Measurements from ENCODE around the gene LNX1. TPM values are rescaled to one million over a fixed set of nuclear protein-coding genes. Genes with fewer than 3 reads are reported as not detected.
A peak's percentile ranks its signal among the peaks of the same experiment; 100 is the strongest.

Gene LNX1
- polyA plus RNA-seq, 1 donor (not counting 4 experiments of a cell fraction or from before 2014, with no cell fraction given), result 0.22 TPM

DNA sequence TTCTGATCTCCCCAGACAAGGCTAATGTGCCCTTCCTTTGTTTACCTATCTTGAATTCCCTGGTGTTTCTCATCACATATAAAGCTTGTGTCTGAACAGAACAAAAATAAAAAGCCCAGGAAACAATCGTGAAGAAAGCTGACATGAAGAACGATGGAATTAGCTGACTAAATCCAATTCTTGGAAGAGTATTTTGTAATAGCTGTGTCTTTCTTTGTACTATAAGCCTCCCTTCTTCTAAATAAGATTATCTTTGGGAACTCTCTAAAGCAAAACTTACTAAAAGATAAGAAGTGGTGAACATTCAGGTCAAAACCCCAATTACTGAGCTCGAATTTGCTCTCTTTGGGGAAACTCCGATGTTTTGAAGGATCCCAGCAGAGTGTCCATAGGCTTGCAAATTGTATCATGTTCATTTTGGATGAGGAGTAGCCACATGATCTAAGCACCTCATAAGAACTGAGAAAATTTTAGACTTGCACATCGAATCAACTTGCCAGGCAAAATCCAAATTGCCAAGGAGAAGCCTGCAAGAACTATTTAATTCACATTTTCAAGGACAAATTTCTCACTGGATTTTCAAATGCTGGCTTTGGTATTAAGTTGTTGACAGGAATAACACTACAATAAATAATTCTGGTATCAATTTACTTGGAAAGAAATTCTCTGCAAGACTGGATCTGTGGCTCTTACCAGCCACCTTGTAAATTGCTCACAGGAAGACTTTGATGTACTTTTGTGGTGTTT lies 106.2 kb downstream of the LNX1 start:
- Histone ChIP-seq H3K27me3 (ENCODE audit: control insufficient read depth, extremely low read depth, insufficient read depth, low read length) (peaks cover 7% of the 10 kb centered on the region), H3K36me3 (ENCODE audit: control insufficient read depth in 2 of 2, extremely low read depth in 1 of 2, insufficient read depth in 2 of 2, low read length in 2 of 2) (no peaks in the 10 kb centered on the region), H3K4me1 (ENCODE audit: control insufficient read depth, extremely low read depth, insufficient read depth, low read length) (no peaks in the 10 kb centered on the region), H4K20me1 (ENCODE audit: control insufficient read depth, extremely low read depth, insufficient read depth, low read length) (no peaks in the 10 kb centered on the region), H3K9me3 (ENCODE audit: control insufficient read depth, low read depth, low read length) (no peaks in the 10 kb centered on the region), H3K79me2 (ENCODE audit: control insufficient read depth, insufficient read depth, low read length) (no peaks in the 10 kb centered on the region), H3K4me3 (ENCODE audit: control insufficient read depth in 2 of 3, extremely low read depth in 1 of 3, insufficient read depth in 2 of 3, low read depth in 1 of 3, low read length in 3 of 3) (no peak overlapping the region), H3K27ac (ENCODE audit: control insufficient read depth, insufficient read depth, low read length) (no peak overlapping the region), H3K9me1 (ENCODE audit: control insufficient read depth, extremely low read depth, insufficient read depth, low read length) (no peaks in the 10 kb centered on the region), H2AFZ (ENCODE audit: control insufficient read depth, low read length) (no peak overlapping the region), H3K9ac (ENCODE audit: control insufficient read depth, extremely low read depth, insufficient read depth, low read length) (no peak overlapping the region), H3K4me2 (ENCODE audit: control insufficient read depth, extremely low read depth, insufficient read depth, low read depth, low read length) (no peak overlapping the region)
- dilution Hi-C loops (cut with MboI; ENCODE audit: extremely low pct_ligation_motif_present, low sequenced_read_pairs), result no loop called here
- TF ChIP-seq, protein P1, sequence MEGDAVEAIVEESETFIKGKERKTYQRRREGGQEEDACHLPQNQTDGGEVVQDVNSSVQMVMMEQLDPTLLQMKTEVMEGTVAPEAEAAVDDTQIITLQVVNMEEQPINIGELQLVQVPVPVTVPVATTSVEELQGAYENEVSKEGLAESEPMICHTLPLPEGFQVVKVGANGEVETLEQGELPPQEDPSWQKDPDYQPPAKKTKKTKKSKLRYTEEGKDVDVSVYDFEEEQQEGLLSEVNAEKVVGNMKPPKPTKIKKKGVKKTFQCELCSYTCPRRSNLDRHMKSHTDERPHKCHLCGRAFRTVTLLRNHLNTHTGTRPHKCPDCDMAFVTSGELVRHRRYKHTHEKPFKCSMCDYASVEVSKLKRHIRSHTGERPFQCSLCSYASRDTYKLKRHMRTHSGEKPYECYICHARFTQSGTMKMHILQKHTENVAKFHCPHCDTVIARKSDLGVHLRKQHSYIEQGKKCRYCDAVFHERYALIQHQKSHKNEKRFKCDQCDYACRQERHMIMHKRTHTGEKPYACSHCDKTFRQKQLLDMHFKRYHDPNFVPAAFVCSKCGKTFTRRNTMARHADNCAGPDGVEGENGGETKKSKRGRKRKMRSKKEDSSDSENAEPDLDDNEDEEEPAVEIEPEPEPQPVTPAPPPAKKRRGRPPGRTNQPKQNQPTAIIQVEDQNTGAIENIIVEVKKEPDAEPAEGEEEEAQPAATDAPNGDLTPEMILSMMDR (optimal IDR thresholded peaks at IDR 0.05 in 1 of 3, IDR thresholded peaks at IDR 0.05 in 1 of 3, conservative IDR thresholded peaks at IDR 0.05 in 1 of 3; ENCODE audit: extremely low read depth in 1 of 3, insufficient read depth in 2 of 3, low read length in 3 of 3), result no peak
- TF ChIP-seq EZH2 (IDR thresholded peaks at IDR 0.05; ENCODE audit: low read length), result no peak
- FAIRE-seq (no peak), DNase-seq (ENCODE audit: low read depth, low spot score) (no peak)

DNA sequence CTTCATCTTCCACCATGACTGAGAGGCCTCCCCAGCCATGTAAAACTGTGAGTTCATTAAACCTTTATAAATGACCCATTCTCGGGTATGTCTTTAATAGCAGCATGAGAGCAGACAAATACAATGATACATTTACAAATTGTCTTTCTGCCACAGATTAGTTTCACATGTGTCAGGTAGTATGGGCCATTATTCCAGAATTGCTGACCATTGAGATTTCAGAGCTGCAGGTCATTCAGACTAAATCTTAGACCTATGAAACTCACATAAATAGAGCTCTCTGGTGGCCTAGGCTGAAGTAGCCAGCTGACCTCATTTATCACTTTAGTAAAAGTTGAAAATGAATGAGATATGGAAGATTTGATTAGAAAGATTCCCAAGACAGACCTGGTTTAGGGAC lies 108.0 kb downstream of the LNX1 start:
- dilution Hi-C loops (cut with MboI; ENCODE audit: extremely low pct_ligation_motif_present, low sequenced_read_pairs), result no loop called here
- Histone ChIP-seq H3K9me3 (ENCODE audit: control insufficient read depth, low read depth, low read length) (no peaks in the 10 kb centered on the region), H3K79me2 (ENCODE audit: control insufficient read depth, insufficient read depth, low read length) (no peaks in the 10 kb centered on the region), H3K9ac (ENCODE audit: control insufficient read depth, extremely low read depth, insufficient read depth, low read length) (no peak overlapping the region), H3K27ac (ENCODE audit: control insufficient read depth, insufficient read depth, low read length) (no peak overlapping the region), H3K9me1 (ENCODE audit: control insufficient read depth, extremely low read depth, insufficient read depth, low read length) (no peaks in the 10 kb centered on the region), H2AFZ (ENCODE audit: control insufficient read depth, low read length) (no peak overlapping the region), H3K4me3 (ENCODE audit: control insufficient read depth in 2 of 3, extremely low read depth in 1 of 3, insufficient read depth in 2 of 3, low read depth in 1 of 3, low read length in 3 of 3) (no peak overlapping the region), H3K27me3 (ENCODE audit: control insufficient read depth, extremely low read depth, insufficient read depth, low read length) (peaks cover 7% of the 10 kb centered on the region), H3K4me1 (ENCODE audit: control insufficient read depth, extremely low read depth, insufficient read depth, low read length) (peaks cover 17% of the 10 kb centered on the region), H3K36me3 (ENCODE audit: control insufficient read depth in 2 of 2, extremely low read depth in 1 of 2, insufficient read depth in 2 of 2, low read length in 2 of 2) (no peaks in the 10 kb centered on the region), H3K4me2 (ENCODE audit: control insufficient read depth, extremely low read depth, insufficient read depth, low read depth, low read length) (no peak overlapping the region), H4K20me1 (ENCODE audit: control insufficient read depth, extremely low read depth, insufficient read depth, low read length) (no peaks in the 10 kb centered on the region)
- TF ChIP-seq, protein P1 (optimal IDR thresholded peaks at IDR 0.05 in 1 of 3, IDR thresholded peaks at IDR 0.05 in 1 of 3, conservative IDR thresholded peaks at IDR 0.05 in 1 of 3; ENCODE audit: extremely low read depth in 1 of 3, insufficient read depth in 2 of 3, low read length in 3 of 3), result no peak
- no peak for TF ChIP-seq EZH2 (IDR thresholded peaks at IDR 0.05; ENCODE audit: low read length)
- DNase-seq (ENCODE audit: low read depth, low spot score), result no peak
- peak; percentile 9 for FAIRE-seq
